Astrocyte (in vitro differentiated cells and primary cell): ENCODE results near the gene DENND5B. TPM values are rescaled to one million over a fixed set of nuclear protein-coding genes. Genes with fewer than 3 reads are reported as not detected.

Experiments used
- DNase-seq: peaks from one replicate; pipeline ENCODE4 v3.0.0-alpha.2; 2010; ENCODE audit warnings: low read depth
- FAIRE-seq: peaks from 2 replicates; lab custom pipeline; 2011; peaks lifted over from hg19 to GRCh38; lab: Jason Lieb, UNC
- H2AFZ ChIP-seq: 2 replicates; pipeline ENCODE4 v1.6.0; 2012; ENCODE audit warnings: low read depth, low read length, inconsistent platforms
- H3K27ac ChIP-seq: 2 replicates; pipeline ENCODE4 v1.5.1; 2011; ENCODE audit warnings: low read depth, low read length, inconsistent platforms
- H3K27me3 ChIP-seq: 2 replicates; pipeline ENCODE4 v1.6.0; 2011; ENCODE audit warnings: low read length, inconsistent platforms; ENCODE audit not compliant: insufficient read depth
- H3K36me3 ChIP-seq: 2 replicates; pipeline ENCODE4 v1.5.1; 2011; ENCODE audit warnings: low read length, inconsistent platforms; ENCODE audit not compliant: insufficient read depth
- H3K4me1 ChIP-seq: 2 replicates; pipeline ENCODE4 v1.5.1; 2011; ENCODE audit warnings: low read length, inconsistent platforms; ENCODE audit not compliant: insufficient read depth
- H3K4me2 ChIP-seq: 2 replicates; pipeline ENCODE4 v1.6.0; 2012; ENCODE audit warnings: low read length, inconsistent platforms
- H3K4me3 ChIP-seq: 2 replicates; pipeline ENCODE4 v1.5.1; 2011; ENCODE audit warnings: low read depth, mild to moderate bottlenecking, low read length, inconsistent platforms; ENCODE audit not compliant: insufficient read depth
- H3K79me2 ChIP-seq: 2 replicates; pipeline ENCODE4 v1.6.0; 2012; ENCODE audit warnings: mild to moderate bottlenecking, low read length, inconsistent platforms; ENCODE audit not compliant: insufficient read depth
- H3K9ac ChIP-seq: 2 replicates; pipeline ENCODE4 v1.6.0; 2012; ENCODE audit warnings: mild to moderate bottlenecking, low read length, inconsistent platforms
- H3K9me3 ChIP-seq: 2 replicates; pipeline ENCODE4 v1.5.1; 2012; ENCODE audit warnings: low read depth, mild to moderate bottlenecking, low read length, inconsistent platforms; ENCODE audit not compliant: insufficient read depth
- H4K20me1 ChIP-seq: 2 replicates; pipeline ENCODE4 v1.6.0; 2012; ENCODE audit warnings: low read length, inconsistent platforms; ENCODE audit not compliant: insufficient read depth
- H3K27ac Mint-ChIP-seq: one replicate; pipeline ENCODE4 v1.8.0; 2021; ENCODE audit warnings: mild to moderate bottlenecking, mixed read lengths; ENCODE audit not compliant: unreplicated experiment
- H3K27me3 Mint-ChIP-seq: one replicate; pipeline ENCODE4 v1.8.0; 2021; ENCODE audit warnings: low read depth, mixed read lengths; ENCODE audit not compliant: unreplicated experiment
- H3K36me3 Mint-ChIP-seq: one replicate; pipeline ENCODE4 v1.8.0; 2021; ENCODE audit warnings: low read depth, mixed read lengths; ENCODE audit not compliant: unreplicated experiment
- H3K4me1 Mint-ChIP-seq: one replicate; pipeline ENCODE4 v1.8.0; 2021; ENCODE audit warnings: low read depth, mixed read lengths; ENCODE audit not compliant: unreplicated experiment
- H3K4me3 Mint-ChIP-seq: one replicate; pipeline ENCODE4 v1.8.0; 2021; ENCODE audit warnings: mild to moderate bottlenecking, moderate library complexity, mixed read lengths; ENCODE audit not compliant: unreplicated experiment
- H3K9me3 Mint-ChIP-seq: one replicate; pipeline ENCODE4 v1.8.0; 2021; ENCODE audit warnings: mild to moderate bottlenecking, mixed read lengths; ENCODE audit not compliant: unreplicated experiment
- CTCF ChIP-seq: IDR thresholded peaks from 2 replicates; pipeline ENCODE4 v1.5.1; 2011; ENCODE audit warnings: low read depth, mild to moderate bottlenecking, inconsistent platforms, low read length, moderate library complexity; ENCODE audit not compliant: insufficient read depth
- EZH2 ChIP-seq: IDR thresholded peaks from 2 replicates; pipeline ENCODE4 v1.6.1; 2012; ENCODE audit warnings: mild to moderate bottlenecking, low read length, inconsistent platforms; ENCODE audit not compliant: insufficient read depth
- total RNA-seq: library from RNA; stranded (reverse); gene quantifications from 2 replicates; pipeline ENCODE4 v1.2.1, GENCODE V29; 2021

DENND5B gene
- total RNA-seq, 1 donor from 2014 or later = 22.7 TPM

- peaks cover 8% of the 10 kb centered on the region for H4K20me1 ChIP-seq
- Mint-ChIP-seq H3K27me3 (no peaks in the 10 kb centered on the region), H3K4me3 (no peak overlapping the region), H3K9me3 (no peaks in the 10 kb centered on the region), H3K27ac (no peak overlapping the region), H3K4me1 (peaks cover 8% of the 10 kb centered on the region), H3K36me3 (no peaks in the 10 kb centered on the region)
- FAIRE-seq (no peak), DNase-seq (no peak)
- no peak for TF ChIP-seq CTCF
- TF ChIP-seq EZH2 = no peak
- H3K4me1 ChIP-seq = no peaks in the 10 kb centered on the region
- H3K4me2 ChIP-seq = no peak overlapping the region
- no peak overlapping the region for H3K9ac ChIP-seq
- H3K27me3 ChIP-seq = no peaks in the 10 kb centered on the region
- H3K9me3 ChIP-seq = no peaks in the 10 kb centered on the region
- H3K36me3 ChIP-seq = no peaks in the 10 kb centered on the region
- H2AFZ ChIP-seq = no peak overlapping the region
- no peak overlapping the region for H3K27ac ChIP-seq
- H3K79me2 ChIP-seq = peaks cover 21% of the 10 kb centered on the region
- H3K4me3 ChIP-seq = no peak overlapping the region
These were observed 59.0 kb downstream of the DENND5B start for GRCh38 chr12:31531893-31532292.

GRCh38 chr12:31528095-31528494 lies 62.8 kb downstream of the DENND5B start:
- H3K9me3 ChIP-seq = no peaks in the 10 kb centered on the region
- H2AFZ ChIP-seq = no peak overlapping the region
- H3K27me3 ChIP-seq = no peaks in the 10 kb centered on the region
- Mint-ChIP-seq H3K36me3 (no peaks in the 10 kb centered on the region), H3K4me3 (no peak overlapping the region), H3K27me3 (no peaks in the 10 kb centered on the region), H3K9me3 (no peaks in the 10 kb centered on the region), H3K4me1 (peaks cover 12% of the 10 kb centered on the region), H3K27ac (no peak overlapping the region)
- no peaks in the 10 kb centered on the region for H3K36me3 ChIP-seq
- H4K20me1 ChIP-seq = no peaks in the 10 kb centered on the region
- no peak overlapping the region for H3K27ac ChIP-seq
- H3K4me2 ChIP-seq = no peak overlapping the region
- TF ChIP-seq CTCF = no peak
- no peak for TF ChIP-seq EZH2
- no peak overlapping the region for H3K4me3 ChIP-seq
- FAIRE-seq = no peak
- H3K79me2 ChIP-seq = peaks cover 33% of the 10 kb centered on the region
- DNase-seq = no peak
- H3K9ac ChIP-seq = no peak overlapping the region
- peaks cover 8% of the 10 kb centered on the region for H3K4me1 ChIP-seq

- Histone ChIP-seq H2AFZ (no peak overlapping the region), H3K27me3 (no peaks in the 10 kb centered on the region), H3K4me2 (no peak overlapping the region), H3K4me1 (peaks cover 12% of the 10 kb centered on the region), H3K9me3 (no peaks in the 10 kb centered on the region), H3K36me3 (no peaks in the 10 kb centered on the region), H3K27ac (no peak overlapping the region), H4K20me1 (no peaks in the 10 kb centered on the region), H3K79me2 (peaks cover 38% of the 10 kb centered on the region), H3K9ac (no peak overlapping the region), H3K4me3 (no peak overlapping the region)
- H3K27ac Mint-ChIP-seq = no peak overlapping the region
- DNase-seq (no peak), FAIRE-seq (no peak)
- no peaks in the 10 kb centered on the region for H3K9me3 Mint-ChIP-seq
- H3K27me3 Mint-ChIP-seq = no peaks in the 10 kb centered on the region
- peaks cover 14% of the 10 kb centered on the region for H3K4me1 Mint-ChIP-seq
- no peak for TF ChIP-seq CTCF
- no peak for TF ChIP-seq EZH2
- no peaks in the 10 kb centered on the region for H3K36me3 Mint-ChIP-seq
- no peak overlapping the region for H3K4me3 Mint-ChIP-seq
These were observed 63.9 kb downstream of the DENND5B start for GRCh38 chr12:31527083-31527482.
